AG08396 (cell line): ENCODE results near the gene GRK1.

Source experiments
- DNase-seq: peaks from one replicate; pipeline ENCODE4 v3.0.0; 2012; ENCODE audit warnings: low spot score, mixed read lengths

GRK1 gene

GRCh38 chr13:113729187-113730019 is 62.4 kb downstream of the GRK1 start:
- DNase-seq: peak; percentile 68

GRCh38 chr13:113730258-113730691 is 63.3 kb downstream of the GRK1 start:
- DNase-seq: no peak

- no peak for DNase-seq
Observed at GRCh38 chr13:113730831-113731191, 63.8 kb downstream of the GRK1 start.

- DNase-seq: no peak
Observed at GRCh38 chr13:113731192-113732175, 64.5 kb downstream of the GRK1 start.

DNA sequence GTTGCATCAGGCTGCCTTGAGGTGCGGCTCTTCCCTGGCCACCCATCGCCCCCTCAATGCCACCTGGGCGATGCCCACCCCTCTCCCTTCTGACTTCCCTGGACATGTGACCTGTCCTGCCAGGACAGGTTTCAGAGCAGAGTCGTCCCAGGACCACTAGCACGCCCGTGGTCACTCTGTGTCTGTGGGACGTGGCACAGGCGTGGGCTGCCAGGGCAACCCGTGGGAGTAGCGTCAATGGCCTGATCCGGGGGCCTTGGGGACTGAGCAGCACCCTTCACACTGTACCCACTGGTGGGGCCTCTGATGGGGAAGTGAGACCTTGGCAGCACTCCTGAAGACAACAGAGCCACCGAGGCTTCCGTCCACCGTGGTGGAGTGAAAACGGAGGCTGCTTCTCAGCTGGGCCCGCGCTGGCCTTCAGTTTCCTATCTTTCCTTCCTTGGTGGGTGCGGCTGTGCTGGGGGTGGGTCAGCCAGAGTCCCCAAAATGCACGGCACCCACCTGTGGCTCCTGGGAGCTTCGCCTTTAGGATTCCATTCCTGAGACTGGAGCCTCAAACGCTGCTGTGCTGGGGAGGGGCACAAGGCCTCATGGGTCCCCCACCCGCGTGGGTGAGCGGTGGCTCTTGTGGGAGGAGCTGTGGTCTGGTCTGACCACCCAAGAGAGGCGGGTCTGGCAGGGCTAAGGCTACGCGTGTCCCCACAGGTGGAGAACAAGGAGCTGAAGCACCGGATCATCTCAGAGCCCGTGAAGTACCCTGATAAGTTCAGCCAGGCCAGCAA is 65.3 kb downstream of the GRK1 start:
- no peak for DNase-seq

DNA sequence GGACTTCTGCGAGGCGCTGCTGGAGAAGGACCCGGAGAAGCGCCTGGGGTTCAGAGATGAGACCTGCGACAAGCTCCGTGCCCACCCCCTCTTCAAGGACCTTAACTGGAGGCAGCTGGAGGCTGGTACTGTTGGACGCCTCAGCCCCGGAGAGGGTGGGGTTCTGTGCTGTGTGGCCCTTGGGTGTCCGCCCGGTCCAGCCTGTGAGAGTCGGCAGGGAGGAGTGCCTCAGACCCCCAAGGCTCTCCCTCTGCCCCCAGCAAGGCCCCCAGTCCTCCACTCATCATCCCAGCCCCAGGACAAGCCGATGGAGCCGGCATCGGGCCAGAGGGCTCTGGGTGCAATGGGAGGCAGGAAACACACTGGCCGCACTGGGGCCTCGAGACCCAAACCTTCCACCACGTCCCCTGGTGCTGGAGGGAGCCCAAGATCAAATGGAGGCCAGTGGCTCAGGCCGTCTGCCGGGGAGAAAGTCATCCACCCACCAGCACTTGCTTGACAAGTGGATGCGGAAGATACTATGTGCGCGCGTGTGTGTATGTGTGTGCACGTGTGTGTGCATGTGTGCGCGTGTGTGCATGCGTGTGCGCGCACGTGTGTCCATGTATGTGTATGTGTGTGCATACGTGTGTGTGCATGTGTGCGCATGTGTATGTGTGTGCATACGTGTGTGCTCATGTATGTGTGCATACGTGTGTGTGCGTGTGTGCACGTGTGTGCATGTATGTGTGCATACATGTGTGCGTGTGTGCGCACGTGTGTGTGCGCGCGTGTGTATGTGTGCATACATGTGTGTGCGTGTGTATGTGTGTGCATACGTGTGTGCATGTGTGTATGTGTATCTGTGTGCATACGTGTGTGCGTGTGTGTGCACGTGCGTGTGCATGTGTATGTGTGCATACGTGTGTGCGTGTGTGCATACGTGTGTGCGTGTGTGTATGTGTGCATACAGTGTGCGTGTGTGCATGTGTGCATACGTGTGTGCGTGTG is 66.2 kb downstream of the GRK1 start:
- DNase-seq: no peak

GRCh38 chr13:113734099-113734825 is 67.2 kb downstream of the GRK1 start:
- no peak for DNase-seq

- DNase-seq: no peak
Observed at GRCh38 chr13:113734826-113735125, 67.8 kb downstream of the GRK1 start.

DNA sequence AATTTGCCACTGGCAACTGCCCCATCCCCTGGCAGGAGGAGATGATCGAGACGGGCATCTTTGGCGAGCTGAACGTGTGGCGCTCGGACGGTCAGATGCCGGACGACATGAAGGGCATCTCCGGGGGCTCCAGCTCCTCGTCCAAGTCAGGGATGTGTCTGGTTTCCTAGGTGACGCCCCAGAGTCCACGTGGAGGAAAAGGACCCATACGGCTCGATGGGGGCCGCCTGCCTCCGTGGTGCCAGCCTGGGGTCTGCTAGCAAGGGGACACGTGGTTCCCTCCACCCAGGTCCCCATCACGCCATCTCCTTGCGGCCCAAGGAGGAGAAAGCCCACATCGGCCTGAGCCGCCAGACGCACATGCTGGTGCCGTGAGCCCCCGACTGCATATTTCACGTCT is 68.2 kb downstream of the GRK1 start:
- no peak for DNase-seq

DNA sequence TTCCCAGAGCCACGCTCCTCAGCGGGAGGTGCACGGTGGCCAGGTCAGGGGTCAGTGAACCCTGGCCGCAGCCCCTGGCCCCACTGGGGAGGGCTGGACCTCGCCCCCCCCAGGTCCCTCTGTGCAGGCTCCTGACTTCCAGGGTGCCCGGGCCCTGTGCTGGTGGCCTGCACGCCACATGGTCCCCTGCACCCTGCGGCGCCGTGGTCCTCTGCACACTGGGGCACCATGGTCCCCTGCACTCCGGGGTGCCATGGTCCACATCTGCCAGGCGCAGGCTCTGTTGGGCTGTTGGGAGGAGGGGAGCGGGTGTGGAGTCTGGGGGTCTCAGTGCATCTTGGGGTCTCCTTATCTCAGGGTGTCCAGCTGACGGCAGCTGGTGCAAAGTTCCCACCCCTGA is 68.7 kb downstream of the GRK1 start:
- DNase-seq: no peak

DNA sequence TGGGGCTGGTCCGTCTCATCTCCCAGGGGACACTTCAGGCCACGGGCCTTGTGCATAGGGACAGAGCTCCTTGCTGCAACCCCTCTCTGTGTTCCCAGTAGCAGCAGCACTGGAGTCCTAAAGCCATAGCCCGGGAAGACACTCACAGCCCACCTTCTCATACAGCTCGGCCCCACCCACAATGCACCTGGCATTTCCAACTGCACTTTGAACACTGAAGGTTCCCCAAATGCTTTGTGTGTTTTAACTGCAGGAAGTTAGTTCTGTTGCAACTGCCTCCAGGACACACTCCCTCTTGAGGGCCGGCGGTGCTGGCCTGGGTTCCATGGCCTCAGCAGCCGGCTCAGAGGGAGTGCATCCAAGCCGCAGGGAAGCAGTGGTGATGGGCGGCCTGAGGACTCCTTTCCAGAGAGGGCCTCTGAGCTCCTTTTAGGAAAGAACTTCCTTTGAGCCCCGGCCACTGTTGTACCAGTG is 69.3 kb downstream of the GRK1 start:
- no peak for DNase-seq

DNA sequence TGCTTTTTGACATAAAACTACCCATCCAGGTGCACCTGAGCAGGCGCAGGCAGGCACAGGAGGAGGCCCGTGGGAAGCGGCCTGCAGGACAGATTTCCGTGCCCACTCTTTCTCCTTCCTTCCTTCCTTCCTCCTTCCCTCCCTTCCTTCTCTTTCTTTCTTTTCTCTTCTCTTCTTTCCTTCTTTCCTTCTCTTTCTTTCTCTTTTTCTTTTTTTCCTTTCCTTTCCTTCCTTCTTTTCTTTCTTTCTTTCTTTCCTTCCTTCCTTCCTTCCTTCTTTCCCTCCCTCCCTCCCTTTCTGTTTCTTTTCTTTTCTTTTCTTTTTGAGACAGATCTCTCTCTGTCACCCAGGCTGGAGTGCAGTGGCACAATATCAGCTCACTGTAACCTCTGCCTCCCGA is 70.8 kb downstream of the GRK1 start:
- DNase-seq: no peak

GRCh38 chr13:113739527-113740285 is 72.7 kb downstream of the GRK1 start:
- DNase-seq: no peak

- DNase-seq: no peak
Observed at GRCh38 chr13:113740286-113740556, 73.2 kb downstream of the GRK1 start.

- no peak for DNase-seq
Observed at GRCh38 chr13:113740661-113741060, 73.6 kb downstream of the GRK1 start.

GRCh38 chr13:113741191-113741668 is 74.2 kb downstream of the GRK1 start:
- no peak for DNase-seq

GRCh38 chr13:113742000-113742441 is 75.0 kb downstream of the GRK1 start:
- DNase-seq: peak; percentile 67

GRCh38 chr13:113742445-113743120 is 75.6 kb downstream of the GRK1 start:
- DNase-seq: no peak
